UCSD-AML1 (cell line): ENCODE results near the gene ORMDL2.
A peak's percentile ranks its signal among the peaks of the same experiment; 100 is the strongest.
"Not testable (repeated sequence)": the region's sequence is repeated elsewhere in the genome, so short reads cannot be mapped to it uniquely, and the experiment has no call there.

Experiments used
- DNase-seq: peaks from one replicate; lab custom pipeline; 2025; ENCODE audit not compliant: unreplicated experiment; lab: John Stamatoyannopoulos, UW

ORMDL2 gene

GRCh38 chr12:55827806-55828205 lies 10.0 kb downstream of the ORMDL2 start:
- no peak for DNase-seq

- DNase-seq, result no peak
These were observed 10.5 kb downstream of the ORMDL2 start for GRCh38 chr12:55828357-55828756.

- DNase-seq, result peak; percentile 48
These were observed 12.2 kb downstream of the ORMDL2 start for GRCh38 chr12:55829967-55830600.

GRCh38 chr12:55830601-55831446 lies 13.0 kb downstream of the ORMDL2 start:
- DNase-seq, result no peak

GRCh38 chr12:55831447-55831815 lies 13.6 kb downstream of the ORMDL2 start:
- DNase-seq, result no peak

- no peak for DNase-seq
These were observed 15.2 kb downstream of the ORMDL2 start for GRCh38 chr12:55833056-55833455.

- not testable (repeated sequence) for DNase-seq
These were observed 16.6 kb downstream of the ORMDL2 start for GRCh38 chr12:55834400-55834799.

- DNase-seq, result no peak
These were observed 20.5 kb downstream of the ORMDL2 start for GRCh38 chr12:55838361-55838760.

GRCh38 chr12:55839345-55840140 lies 21.7 kb downstream of the ORMDL2 start:
- no peak for DNase-seq

- DNase-seq, result no peak
These were observed 22.9 kb downstream of the ORMDL2 start for GRCh38 chr12:55840581-55841351.

GRCh38 chr12:55842681-55843429 lies 25.0 kb downstream of the ORMDL2 start, which contains the start of gene MMP19:
Gene MMP19, minus strand, starts transcription at chr12:55842936. Its CDS starts 106 bp downstream, at chr12:55842830.
- no peak for DNase-seq

- no peak for DNase-seq
These were observed 25.6 kb downstream of the ORMDL2 start for GRCh38 chr12:55843431-55843830.

GRCh38 chr12:55844961-55845360 lies 27.1 kb downstream of the ORMDL2 start:
- DNase-seq, result no peak

- DNase-seq, result no peak
These were observed 27.5 kb downstream of the ORMDL2 start for GRCh38 chr12:55845361-55845760.

- no peak for DNase-seq
These were observed 28.1 kb downstream of the ORMDL2 start for GRCh38 chr12:55845785-55846496.

- DNase-seq, result peak; percentile 28
These were observed 29.2 kb downstream of the ORMDL2 start for GRCh38 chr12:55847033-55847432.

- peak; percentile 86 for DNase-seq
These were observed 29.9 kb downstream of the ORMDL2 start for GRCh38 chr12:55847603-55848291.

GRCh38 chr12:55849616-55850343 lies 31.9 kb downstream of the ORMDL2 start:
- DNase-seq, result no peak
